ENCODE results near the gene CDH11. TPM values are rescaled to one million over a fixed set of nuclear protein-coding genes. Genes with fewer than 3 reads are reported as not detected.

The CDH11 gene, protein sequence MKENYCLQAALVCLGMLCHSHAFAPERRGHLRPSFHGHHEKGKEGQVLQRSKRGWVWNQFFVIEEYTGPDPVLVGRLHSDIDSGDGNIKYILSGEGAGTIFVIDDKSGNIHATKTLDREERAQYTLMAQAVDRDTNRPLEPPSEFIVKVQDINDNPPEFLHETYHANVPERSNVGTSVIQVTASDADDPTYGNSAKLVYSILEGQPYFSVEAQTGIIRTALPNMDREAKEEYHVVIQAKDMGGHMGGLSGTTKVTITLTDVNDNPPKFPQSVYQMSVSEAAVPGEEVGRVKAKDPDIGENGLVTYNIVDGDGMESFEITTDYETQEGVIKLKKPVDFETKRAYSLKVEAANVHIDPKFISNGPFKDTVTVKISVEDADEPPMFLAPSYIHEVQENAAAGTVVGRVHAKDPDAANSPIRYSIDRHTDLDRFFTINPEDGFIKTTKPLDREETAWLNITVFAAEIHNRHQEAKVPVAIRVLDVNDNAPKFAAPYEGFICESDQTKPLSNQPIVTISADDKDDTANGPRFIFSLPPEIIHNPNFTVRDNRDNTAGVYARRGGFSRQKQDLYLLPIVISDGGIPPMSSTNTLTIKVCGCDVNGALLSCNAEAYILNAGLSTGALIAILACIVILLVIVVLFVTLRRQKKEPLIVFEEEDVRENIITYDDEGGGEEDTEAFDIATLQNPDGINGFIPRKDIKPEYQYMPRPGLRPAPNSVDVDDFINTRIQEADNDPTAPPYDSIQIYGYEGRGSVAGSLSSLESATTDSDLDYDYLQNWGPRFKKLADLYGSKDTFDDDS
- not detected in 2 replicates for total RNA-seq (2014; rRNA removed; shearing (Covaris generic))
- not detected in 2 replicates for total RNA-seq (2022)
- not detected for Bru-seq, nascent RNA
- BruChase-seq, experiment 1, labeled RNA remaining after a 6-hour chase = not detected
- BruChase-seq, experiment 2, labeled RNA remaining after a 2-hour chase = not detected
- long read RNA-seq = 0 reads

GRCh38 chr16:65121870-65122723 is at the start of gene CDH11:
Gene CDH11 (minus strand): TSS chr16:65122063. CDS start chr16:65004869, 117,194 bp downstream.
- H4K20me1 ChIP-seq (ENCODE audit: insufficient read depth, low read length) = no peaks in the 10 kb centered on the region
- H3K27ac ChIP-seq (ENCODE audit: low read depth, low read length, poor library complexity, severe bottlenecking) = no peak within 1 kb of the TSS
- intact Hi-C loops (cut with micrococcal nuclease; ENCODE audit: unreplicated experiment) = no loop called here
- no peak for DNase-seq (ENCODE audit: low spot score)
- no peaks in the 10 kb centered on the region for H3K9me2 ChIP-seq (ENCODE audit: insufficient read depth, low read length)
- H2AFZ ChIP-seq (ENCODE audit: low read length) = no peak within 1 kb of the TSS
- no peaks in the 10 kb centered on the region for H3K9me3 ChIP-seq (ENCODE audit: low read length)
- no peaks in the 10 kb centered on the region for H3K79me2 ChIP-seq (ENCODE audit: insufficient read depth, low read depth, low read length)
- no peak for TF ChIP-seq EZH2phosphoT487 (IDR thresholded peaks at IDR 0.05; ENCODE audit: borderline replicate concordance, low read depth, low read length)
- TF ChIP-seq, protein P1, sequence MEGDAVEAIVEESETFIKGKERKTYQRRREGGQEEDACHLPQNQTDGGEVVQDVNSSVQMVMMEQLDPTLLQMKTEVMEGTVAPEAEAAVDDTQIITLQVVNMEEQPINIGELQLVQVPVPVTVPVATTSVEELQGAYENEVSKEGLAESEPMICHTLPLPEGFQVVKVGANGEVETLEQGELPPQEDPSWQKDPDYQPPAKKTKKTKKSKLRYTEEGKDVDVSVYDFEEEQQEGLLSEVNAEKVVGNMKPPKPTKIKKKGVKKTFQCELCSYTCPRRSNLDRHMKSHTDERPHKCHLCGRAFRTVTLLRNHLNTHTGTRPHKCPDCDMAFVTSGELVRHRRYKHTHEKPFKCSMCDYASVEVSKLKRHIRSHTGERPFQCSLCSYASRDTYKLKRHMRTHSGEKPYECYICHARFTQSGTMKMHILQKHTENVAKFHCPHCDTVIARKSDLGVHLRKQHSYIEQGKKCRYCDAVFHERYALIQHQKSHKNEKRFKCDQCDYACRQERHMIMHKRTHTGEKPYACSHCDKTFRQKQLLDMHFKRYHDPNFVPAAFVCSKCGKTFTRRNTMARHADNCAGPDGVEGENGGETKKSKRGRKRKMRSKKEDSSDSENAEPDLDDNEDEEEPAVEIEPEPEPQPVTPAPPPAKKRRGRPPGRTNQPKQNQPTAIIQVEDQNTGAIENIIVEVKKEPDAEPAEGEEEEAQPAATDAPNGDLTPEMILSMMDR (conservative IDR thresholded peaks at IDR 0.05; ENCODE audit: low read length) = no peak
- no peak within 1 kb of the TSS for H3K4me3 ChIP-seq (ENCODE audit: low read depth, low read length, poor library complexity, severe bottlenecking)
- H3K4me2 ChIP-seq (ENCODE audit: low read length) = no peak within 1 kb of the TSS
- peaks cover 9% of the 10 kb centered on the region for H3K4me1 ChIP-seq (ENCODE audit: insufficient read depth, low read length, poor library complexity, severe bottlenecking)
- ChIA-PET CTCF (ENCODE audit: unreplicated experiment) (no interaction called here), POLR2A (no interaction called here)
- no peaks in the 10 kb centered on the region for H3K36me3 ChIP-seq (ENCODE audit: insufficient read depth, low read length)
- no TSS peak for BruUV-seq (replicated peaks)

DNA sequence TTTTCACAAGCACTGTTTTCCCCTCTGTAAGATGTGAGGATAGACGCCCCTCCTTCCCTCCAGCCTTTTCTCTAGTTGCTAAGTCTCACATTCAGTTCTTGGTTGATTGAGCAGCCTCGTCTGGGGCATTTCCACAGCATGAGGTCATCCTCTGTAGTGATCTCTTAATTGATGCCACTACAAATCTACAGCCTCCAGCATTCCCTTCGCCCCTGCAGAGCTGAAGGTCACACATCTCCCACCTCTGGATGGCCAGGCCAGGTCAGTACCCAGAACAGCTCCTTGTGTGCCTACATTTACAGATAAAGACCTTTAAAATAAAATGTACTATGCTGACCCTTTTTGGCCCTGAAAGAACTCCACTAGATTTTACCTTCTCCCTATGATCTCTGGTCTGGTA is 32.5 kb upstream of the CDH11 start:
- H3K4me2 ChIP-seq (ENCODE audit: low read length) = no peak overlapping the region
- H3K9me3 ChIP-seq (ENCODE audit: low read length) = no peaks in the 10 kb centered on the region
- H3K27ac ChIP-seq (ENCODE audit: low read depth, low read length, poor library complexity, severe bottlenecking) = no peak overlapping the region
- no peaks in the 10 kb centered on the region for H3K79me2 ChIP-seq (ENCODE audit: insufficient read depth, low read depth, low read length)
- POLR2A ChIA-PET = no interaction called here
- DNase-seq (ENCODE audit: low spot score) = no peak
- TF ChIP-seq, protein P1 (conservative IDR thresholded peaks at IDR 0.05; ENCODE audit: low read length) = no peak
- no peak for TF ChIP-seq EZH2phosphoT487 (IDR thresholded peaks at IDR 0.05; ENCODE audit: borderline replicate concordance, low read depth, low read length)
- H3K9me2 ChIP-seq (ENCODE audit: insufficient read depth, low read length) = no peaks in the 10 kb centered on the region
- BruUV-seq (replicated peaks) = no TSS peak
- no peaks in the 10 kb centered on the region for H3K36me3 ChIP-seq (ENCODE audit: insufficient read depth, low read length)
- H3K4me1 ChIP-seq (ENCODE audit: insufficient read depth, low read length, poor library complexity, severe bottlenecking) = no peaks in the 10 kb centered on the region
- intact Hi-C loops (cut with micrococcal nuclease; ENCODE audit: unreplicated experiment) = no loop called here
- CTCF ChIA-PET (ENCODE audit: unreplicated experiment) = no interaction called here
- no peak overlapping the region for H3K4me3 ChIP-seq (ENCODE audit: low read depth, low read length, poor library complexity, severe bottlenecking)
- H2AFZ ChIP-seq (ENCODE audit: low read length) = no peak overlapping the region
- H4K20me1 ChIP-seq (ENCODE audit: insufficient read depth, low read length) = no peaks in the 10 kb centered on the region

Data from OCI-LY7 (cell line).